CMK (cell line): ENCODE measurements around the gene CDH23.
A peak's percentile ranks its signal among the peaks of the same experiment; 100 is the strongest.

Experiments
- DNase-seq: peaks from one replicate; pipeline ENCODE4 v3.0.0-alpha.2; 2010; ENCODE audit warnings: low read depth

The CDH23 gene

GRCh38 chr10:71762324-71762723, 365.6 kb downstream of the CDH23 start:
- DNase-seq = no peak

- no peak for DNase-seq
Observed at GRCh38 chr10:71763352-71764127, 366.8 kb downstream of the CDH23 start.

GRCh38 chr10:71765176-71765904, 368.6 kb downstream of the CDH23 start:
- no peak for DNase-seq

DNA sequence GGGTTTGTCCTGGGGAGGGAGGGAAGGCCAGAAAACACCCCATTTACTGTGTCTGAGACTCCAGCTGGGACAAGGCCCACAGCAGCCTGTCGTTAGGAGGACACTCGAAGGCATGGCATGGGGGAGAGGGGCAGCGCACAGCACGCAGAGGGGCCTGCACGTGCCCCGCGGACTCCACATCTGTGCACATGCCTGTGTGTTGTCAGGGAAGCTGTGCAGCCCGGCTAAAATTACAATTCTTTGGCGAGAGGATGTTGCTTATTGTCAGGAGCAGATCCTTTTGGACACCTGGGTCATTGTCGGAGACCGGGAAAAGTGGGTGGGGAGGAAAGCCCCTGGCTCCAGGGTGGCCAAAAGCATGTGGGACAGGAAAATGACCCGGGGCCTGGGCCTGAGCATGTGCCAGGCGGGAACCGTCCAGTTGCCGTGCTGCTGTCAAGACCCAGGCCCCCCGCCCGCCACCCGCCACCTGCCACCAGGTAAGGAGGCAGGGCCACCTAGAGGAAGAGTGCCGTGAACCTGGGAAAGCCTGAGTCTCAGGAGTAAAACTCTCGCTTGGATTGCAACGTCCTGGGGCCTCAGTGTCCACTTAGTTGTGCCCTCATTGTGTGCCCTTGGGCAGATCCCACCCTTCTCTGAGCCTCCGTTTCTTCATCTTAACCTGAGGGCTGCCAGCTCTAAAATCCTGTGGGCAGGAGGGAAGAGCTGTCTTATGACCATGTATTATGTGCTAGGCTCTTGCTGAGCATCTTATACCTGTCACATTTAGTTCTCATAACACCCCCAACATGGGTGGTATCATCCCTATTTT, 369.4 kb downstream of the CDH23 start:
- DNase-seq = no peak

- DNase-seq = no peak
Observed at GRCh38 chr10:71766717-71767419, 370.1 kb downstream of the CDH23 start.

- no peak for DNase-seq
Observed at GRCh38 chr10:71767420-71768035, 370.8 kb downstream of the CDH23 start.

DNA sequence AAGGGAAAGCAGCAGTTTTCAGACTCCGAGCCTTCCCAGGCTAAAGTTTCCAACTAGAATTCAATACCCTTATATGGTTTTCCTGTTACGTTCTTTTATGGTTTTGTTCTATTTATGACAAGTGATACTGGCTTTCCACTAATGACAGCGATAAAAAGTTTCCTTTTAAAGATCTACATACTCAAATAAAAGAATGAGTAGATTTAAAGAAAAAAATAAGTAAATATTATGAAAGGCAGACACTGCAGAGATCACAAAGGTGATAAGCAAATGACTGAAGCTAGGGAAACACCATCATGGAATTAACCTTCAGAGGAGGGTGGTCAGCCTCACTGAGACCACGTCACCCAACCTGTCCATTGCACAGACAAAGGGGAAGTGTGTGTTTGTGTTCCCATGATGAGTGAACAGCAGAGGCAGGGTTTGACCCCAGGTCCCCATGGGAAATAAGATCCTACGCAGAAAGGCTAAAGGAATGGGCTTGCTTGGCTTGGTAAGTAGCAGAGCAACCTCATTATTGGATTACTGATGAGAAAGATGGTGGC, 372.6 kb downstream of the CDH23 start:
- no peak for DNase-seq

DNA sequence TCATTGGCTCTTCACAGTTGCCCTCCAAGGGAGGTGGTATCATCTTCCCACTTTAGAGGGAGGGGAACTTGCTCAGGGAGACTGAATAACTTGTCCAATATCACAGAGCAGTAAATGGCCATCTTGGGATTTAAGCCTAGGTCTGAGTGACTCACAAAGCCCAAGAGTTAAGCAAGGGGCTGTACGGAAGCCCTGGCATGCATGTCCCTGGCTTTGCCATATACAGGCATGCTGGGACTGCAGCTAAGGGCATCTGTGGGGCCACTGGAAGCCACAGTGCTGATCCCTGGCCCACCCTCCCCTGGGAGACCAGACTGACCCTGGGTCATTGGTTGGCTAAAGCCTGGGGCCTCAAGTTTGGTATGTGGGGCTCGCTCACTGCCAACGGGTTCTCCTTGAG, 373.5 kb downstream of the CDH23 start:
- no peak for DNase-seq

GRCh38 chr10:71770789-71771188, 374.1 kb downstream of the CDH23 start:
- DNase-seq = no peak

DNA sequence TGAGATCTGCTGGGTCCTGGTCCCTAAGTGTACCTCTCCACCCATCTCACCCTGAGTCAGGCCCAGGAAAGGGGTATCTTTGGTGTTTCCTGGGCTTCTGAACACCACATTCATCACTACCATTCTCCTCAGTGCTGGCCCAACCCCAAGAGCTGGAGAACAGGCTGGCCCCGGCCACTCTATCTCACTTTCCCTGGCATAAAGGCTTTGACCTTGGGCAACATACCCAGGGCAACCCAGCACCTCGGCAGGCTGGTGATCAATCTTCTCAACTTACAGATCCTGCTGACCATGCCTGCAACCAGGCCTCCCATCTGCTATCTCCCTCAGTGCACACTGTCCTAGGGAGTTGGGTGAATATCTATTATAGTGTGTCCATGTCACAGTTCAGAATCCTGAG, 374.5 kb downstream of the CDH23 start:
- no peak for DNase-seq

DNA sequence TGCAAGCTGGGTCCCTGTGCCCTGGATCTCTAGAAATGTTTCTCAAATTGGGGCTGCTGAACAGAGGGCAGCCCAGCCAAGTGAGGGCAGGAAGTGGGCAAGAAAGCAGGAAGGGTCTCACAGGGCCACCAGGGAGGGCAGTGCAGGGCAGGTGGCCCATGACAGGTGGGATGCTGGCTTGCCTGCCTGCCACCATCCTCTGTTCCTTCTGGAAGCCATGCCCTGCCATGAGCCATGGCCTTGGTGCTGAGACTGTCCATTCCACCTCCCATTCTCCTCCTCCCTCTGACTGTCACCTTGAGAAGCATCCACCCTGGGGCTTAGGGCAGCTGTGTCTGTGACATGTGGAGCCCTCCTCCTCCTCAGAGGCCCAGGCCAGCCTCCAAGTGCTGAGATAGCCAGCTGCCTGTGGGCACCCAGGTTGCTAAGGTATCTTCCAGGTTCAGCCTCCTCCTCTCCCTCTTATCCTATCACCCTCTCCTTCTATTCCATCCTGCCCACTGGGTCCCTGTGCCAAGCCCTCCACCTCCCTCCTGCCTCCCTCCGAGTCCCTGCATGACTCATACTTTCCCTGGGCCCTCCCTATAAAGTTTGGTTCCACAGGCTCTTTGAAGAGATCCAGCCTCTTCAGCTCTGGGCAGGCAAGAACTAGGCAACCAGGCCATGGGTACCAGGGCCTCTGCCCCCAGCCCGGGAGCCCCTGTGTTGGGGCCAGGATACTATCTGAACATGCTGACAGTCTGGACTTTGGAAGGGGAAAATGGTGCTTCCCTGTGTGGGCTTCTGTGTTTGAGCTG, 375.3 kb downstream of the CDH23 start:
- no peak for DNase-seq

DNA sequence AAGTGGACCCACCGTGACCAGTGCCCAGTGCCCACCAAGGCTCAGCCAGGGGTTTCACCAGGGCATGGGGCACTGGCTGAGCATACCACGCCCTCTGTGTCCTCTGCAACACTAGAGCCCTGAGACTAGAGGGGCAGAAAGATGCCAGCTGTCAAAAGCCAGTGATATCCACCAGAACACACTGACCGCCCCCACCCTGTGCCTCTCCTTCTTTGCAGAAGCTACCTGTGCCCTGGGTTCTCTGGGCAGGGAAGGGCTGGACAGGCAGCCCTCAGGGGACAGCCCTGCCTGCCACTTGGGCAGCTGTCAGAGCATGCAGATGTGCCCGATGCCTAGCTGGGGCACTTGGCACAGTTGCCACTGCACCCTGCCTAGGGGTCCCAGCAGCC, 376.1 kb downstream of the CDH23 start:
- no peak for DNase-seq

DNA sequence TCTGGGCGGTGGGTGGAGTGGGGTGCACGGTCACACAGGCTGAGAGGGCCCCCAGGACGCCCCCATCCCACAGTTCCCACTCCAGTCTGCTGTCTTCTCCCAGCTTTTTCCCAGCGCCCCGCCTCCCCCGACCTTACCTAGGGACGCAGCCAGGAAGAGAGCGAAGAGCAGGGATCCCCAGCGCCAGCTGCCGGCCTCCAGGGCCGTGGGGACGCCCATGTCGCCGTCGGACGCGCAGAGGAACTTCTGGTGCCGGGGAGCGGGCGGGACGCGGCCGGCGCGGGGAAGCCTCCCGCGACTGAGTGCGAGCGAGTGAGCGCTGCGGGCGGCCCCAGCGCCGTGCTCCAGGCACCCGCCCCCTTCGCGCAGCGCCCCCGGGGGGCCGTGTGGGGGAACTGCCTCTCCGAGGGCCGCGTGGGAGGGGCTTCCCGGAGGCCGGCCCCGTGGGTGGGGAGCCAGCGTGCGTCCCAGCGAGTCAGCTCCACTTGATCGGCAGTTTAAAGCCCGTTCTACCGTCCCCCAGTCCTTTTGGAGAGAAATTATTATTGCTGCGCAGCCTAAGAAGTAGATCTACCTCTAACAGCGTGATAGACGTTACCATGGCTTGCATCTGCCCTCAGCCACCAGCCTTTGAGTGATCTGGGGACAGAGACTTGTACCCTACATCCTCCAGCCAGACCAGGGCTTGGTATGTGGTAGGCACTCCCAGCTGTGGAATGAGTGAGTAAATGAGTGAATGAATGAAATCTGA, 376.7 kb downstream of the CDH23 start, which contains the start of gene VSIR:
Gene VSIR (minus strand): TSS at position 300 of the 751 bp plus-strand sequence. CDS start 81 bp downstream, at position 219.
- DNase-seq = peak; percentile 78

DNA sequence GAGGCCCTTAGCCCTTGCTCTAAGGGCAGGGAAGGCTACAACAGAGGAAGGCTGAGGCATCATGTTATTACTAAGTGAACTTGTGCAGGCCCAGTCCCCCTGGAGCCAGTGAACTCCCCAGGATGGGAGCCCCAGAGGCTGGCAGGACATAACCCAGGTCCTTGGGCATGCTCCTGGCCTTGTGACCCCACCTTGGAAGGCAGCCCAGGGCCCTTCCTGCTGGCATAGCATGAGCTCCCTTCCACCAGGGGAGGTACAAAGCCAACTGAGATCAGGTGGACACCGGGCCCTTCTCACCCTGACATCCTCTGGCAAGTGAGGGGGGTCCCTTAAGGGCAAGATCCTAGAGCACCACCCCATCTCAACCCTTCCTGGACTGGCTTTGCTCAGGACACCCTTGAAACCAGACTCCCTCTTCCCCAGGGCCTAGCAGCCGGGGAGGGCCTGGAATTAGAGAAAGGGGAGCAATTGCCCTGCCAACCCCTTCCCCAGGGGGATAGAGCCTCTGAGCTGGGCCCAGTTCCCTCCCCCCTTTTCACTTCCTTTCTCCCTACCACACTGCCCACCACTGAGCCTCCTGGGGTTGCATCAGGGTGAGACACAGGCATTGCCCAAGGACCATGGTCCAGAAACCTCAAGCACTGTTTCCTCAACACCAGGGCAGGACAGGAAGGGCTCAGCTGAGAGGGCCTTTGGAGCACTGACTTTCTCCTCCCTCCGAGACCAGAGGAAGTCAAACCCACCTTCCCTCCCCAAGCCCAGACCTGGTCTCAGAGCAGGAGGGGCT, 378.4 kb downstream of the CDH23 start:
- no peak for DNase-seq

- DNase-seq = peak; percentile 80
Observed at GRCh38 chr10:71776481-71776925, 379.8 kb downstream of the CDH23 start.

- no peak for DNase-seq
Observed at GRCh38 chr10:71777213-71777985, 380.7 kb downstream of the CDH23 start.

GRCh38 chr10:71778071-71778825, 381.5 kb downstream of the CDH23 start:
- no peak for DNase-seq
